ENCODE results near the gene DCC.

Gene DCC

GRCh38 chr18:52588931-52589330 lies 248.9 kb downstream of the DCC start:
- Histone ChIP-seq H3K27ac (ENCODE audit: low read depth, low read length, severe bottlenecking) (no peak overlapping the region), H3K4me3 (ENCODE audit: extremely low read depth, insufficient read depth, low read length, poor library complexity, severe bottlenecking) (no peak overlapping the region), H3K4me1 (ENCODE audit: control insufficient read depth, insufficient read depth, low read length, poor library complexity, severe bottlenecking) (no peaks in the 10 kb centered on the region), H3K36me3 (ENCODE audit: control insufficient read depth, insufficient read depth, low read length) (no peaks in the 10 kb centered on the region), H3K9me3 (ENCODE audit: control insufficient read depth, low read length) (no peaks in the 10 kb centered on the region)

DNA sequence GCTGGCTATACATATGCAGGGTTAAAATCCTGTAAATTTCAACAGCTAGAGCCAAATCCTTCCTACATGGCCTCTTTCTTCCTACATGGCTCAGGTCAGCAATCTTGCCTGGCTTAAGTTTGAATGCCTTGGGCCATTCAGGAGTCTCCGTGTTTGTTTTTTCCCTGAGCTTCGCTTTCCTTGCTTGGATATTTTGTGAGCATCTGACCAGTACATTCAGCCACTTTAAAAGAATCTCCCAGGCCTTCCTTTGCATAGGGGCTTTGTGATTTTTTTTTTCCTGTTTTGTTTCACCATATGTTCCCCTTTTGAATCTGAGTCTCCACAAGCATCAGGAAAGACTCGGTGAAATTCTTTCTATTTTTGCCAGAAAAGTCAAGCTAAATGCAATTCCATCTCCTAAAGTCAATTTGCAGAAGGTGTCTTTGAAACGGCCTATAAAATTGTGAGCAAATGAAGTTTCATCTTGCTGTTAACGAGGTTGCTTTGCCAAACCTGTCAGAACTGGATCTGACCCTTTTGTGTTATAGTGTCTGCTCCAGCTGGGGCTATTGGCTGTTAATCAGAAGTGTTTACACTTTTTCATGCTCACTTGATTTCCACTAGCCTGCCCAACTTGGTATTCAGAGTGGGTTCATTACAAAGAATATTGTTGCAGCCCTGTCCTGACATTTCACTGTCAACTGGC lies 256.9 kb downstream of the DCC start:
- Histone ChIP-seq H3K4me1 (ENCODE audit: control insufficient read depth, insufficient read depth, low read length, poor library complexity, severe bottlenecking) (no peaks in the 10 kb centered on the region), H3K9me3 (ENCODE audit: control insufficient read depth, low read length) (no peaks in the 10 kb centered on the region), H3K4me3 (ENCODE audit: extremely low read depth, insufficient read depth, low read length, poor library complexity, severe bottlenecking) (no peak overlapping the region), H3K36me3 (ENCODE audit: control insufficient read depth, insufficient read depth, low read length) (no peaks in the 10 kb centered on the region), H3K27ac (ENCODE audit: low read depth, low read length, severe bottlenecking) (no peak overlapping the region)
- 63 to 92% methylated on average over 3 to 5 of the region's 5 CpGs for WGBS, 2 experiments (ENCODE audit: insufficient coverage in 2 of 2)

GRCh38 chr18:52598921-52599320 lies 258.9 kb downstream of the DCC start:
- H3K9me3 ChIP-seq (ENCODE audit: control insufficient read depth, low read length), result no peaks in the 10 kb centered on the region
- no peak overlapping the region for H3K4me3 ChIP-seq (ENCODE audit: extremely low read depth, insufficient read depth, low read length, poor library complexity, severe bottlenecking)
- H3K36me3 ChIP-seq (ENCODE audit: control insufficient read depth, insufficient read depth, low read length), result no peaks in the 10 kb centered on the region
- H3K27ac ChIP-seq (ENCODE audit: low read depth, low read length, severe bottlenecking), result no peak overlapping the region
- WGBS, 2 experiments (ENCODE audit: insufficient coverage in 2 of 2), result 75 to 86% methylated on average over 1 to 2 of the region's 2 CpGs
- H3K4me1 ChIP-seq (ENCODE audit: control insufficient read depth, insufficient read depth, low read length, poor library complexity, severe bottlenecking), result no peaks in the 10 kb centered on the region

- Histone ChIP-seq H3K27ac (ENCODE audit: low read depth, low read length, severe bottlenecking) (no peak overlapping the region), H3K9me3 (ENCODE audit: control insufficient read depth, low read length) (no peaks in the 10 kb centered on the region), H3K4me3 (ENCODE audit: extremely low read depth, insufficient read depth, low read length, poor library complexity, severe bottlenecking) (no peak overlapping the region), H3K36me3 (ENCODE audit: control insufficient read depth, insufficient read depth, low read length) (no peaks in the 10 kb centered on the region), H3K4me1 (ENCODE audit: control insufficient read depth, insufficient read depth, low read length, poor library complexity, severe bottlenecking) (no peaks in the 10 kb centered on the region)
- WGBS, 2 experiments (ENCODE audit: insufficient coverage in 2 of 2), result no CpG with 5 or more reads among the region's 1 CpG
Measured at GRCh38 chr18:52602820-52603219, 262.8 kb downstream of the DCC start.

- WGBS, 2 experiments (ENCODE audit: insufficient coverage in 2 of 2), result 80 to 90% methylated on average over 1 to 2 of the region's 3 CpGs
- Histone ChIP-seq H3K4me3 (ENCODE audit: extremely low read depth, insufficient read depth, low read length, poor library complexity, severe bottlenecking) (no peak overlapping the region), H3K9me3 (ENCODE audit: control insufficient read depth, low read length) (no peaks in the 10 kb centered on the region), H3K36me3 (ENCODE audit: control insufficient read depth, insufficient read depth, low read length) (no peaks in the 10 kb centered on the region), H3K4me1 (ENCODE audit: control insufficient read depth, insufficient read depth, low read length, poor library complexity, severe bottlenecking) (no peaks in the 10 kb centered on the region), H3K27ac (ENCODE audit: low read depth, low read length, severe bottlenecking) (no peak overlapping the region)
Measured at GRCh38 chr18:52605345-52605744, 265.3 kb downstream of the DCC start.

DNA sequence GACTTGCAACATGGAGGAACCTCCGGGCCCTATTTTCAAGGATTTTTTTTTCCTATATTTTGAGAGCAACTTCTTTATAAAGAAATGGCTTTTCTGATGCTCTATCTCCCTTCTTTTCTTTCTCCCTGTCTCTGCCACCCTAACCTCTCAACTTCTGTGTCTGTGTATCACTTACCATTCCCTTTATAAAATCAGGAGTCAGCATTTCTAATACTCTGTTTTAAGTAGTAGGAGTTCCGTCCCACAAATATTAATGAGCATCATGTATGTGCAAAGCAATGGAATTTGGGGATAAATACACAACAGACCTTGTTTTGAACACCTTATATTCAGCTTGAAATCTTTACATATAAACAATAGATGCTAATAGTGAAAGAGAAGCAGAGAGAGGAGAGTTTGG lies 268.0 kb downstream of the DCC start:
- WGBS, 2 experiments (ENCODE audit: insufficient coverage in 2 of 2), result no CpG with 5 or more reads among the region's 2 CpGs
- no peaks in the 10 kb centered on the region for H3K36me3 ChIP-seq (ENCODE audit: control insufficient read depth, insufficient read depth, low read length)
- no peak overlapping the region for H3K27ac ChIP-seq (ENCODE audit: low read depth, low read length, severe bottlenecking)
- no peaks in the 10 kb centered on the region for H3K4me1 ChIP-seq (ENCODE audit: control insufficient read depth, insufficient read depth, low read length, poor library complexity, severe bottlenecking)
- H3K9me3 ChIP-seq (ENCODE audit: control insufficient read depth, low read length), result no peaks in the 10 kb centered on the region
- H3K4me3 ChIP-seq (ENCODE audit: extremely low read depth, insufficient read depth, low read length, poor library complexity, severe bottlenecking), result no peak overlapping the region

DNA sequence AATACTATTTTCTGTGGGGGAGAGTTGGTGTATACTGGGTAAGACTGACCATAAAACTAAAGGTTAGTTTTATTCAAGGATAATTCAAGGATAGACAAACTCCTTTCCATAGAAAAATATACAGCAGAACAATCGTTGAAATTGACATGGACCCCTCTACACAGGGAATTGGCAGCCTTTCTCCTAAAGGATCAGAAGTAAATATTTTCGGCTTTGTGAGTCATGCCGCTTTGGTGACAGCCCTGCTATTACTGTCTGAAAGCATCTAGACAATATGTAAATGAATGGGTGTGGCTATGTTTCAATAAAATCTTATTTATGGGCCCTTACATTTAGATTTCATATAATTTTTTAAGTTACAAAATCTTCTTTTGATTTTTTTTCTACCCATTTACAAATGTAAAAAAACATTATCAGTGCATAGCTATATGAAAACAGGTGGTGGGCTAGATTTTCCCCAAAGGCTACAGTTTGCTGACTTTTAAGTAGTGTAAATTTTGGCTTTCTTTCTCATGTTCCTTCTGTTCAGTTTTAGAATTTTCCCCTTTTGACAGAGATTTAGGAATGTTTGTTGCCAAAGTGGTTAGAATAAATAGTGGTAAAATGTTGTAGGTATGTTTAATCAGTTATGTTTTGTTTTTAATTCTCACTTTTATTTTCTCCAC lies 270.6 kb downstream of the DCC start:
- H3K4me1 ChIP-seq (ENCODE audit: control insufficient read depth, insufficient read depth, low read length, poor library complexity, severe bottlenecking), result peaks cover 6% of the 10 kb centered on the region
- no peaks in the 10 kb centered on the region for H3K36me3 ChIP-seq (ENCODE audit: control insufficient read depth, insufficient read depth, low read length)
- no peaks in the 10 kb centered on the region for H3K9me3 ChIP-seq (ENCODE audit: control insufficient read depth, low read length)
- H3K4me3 ChIP-seq (ENCODE audit: extremely low read depth, insufficient read depth, low read length, poor library complexity, severe bottlenecking), result no peak overlapping the region
- no peak overlapping the region for H3K27ac ChIP-seq (ENCODE audit: low read depth, low read length, severe bottlenecking)
- WGBS, 2 experiments (ENCODE audit: insufficient coverage in 2 of 2), result 80 to 100% methylated on average over 1 of the region's 3 CpGs

DNA sequence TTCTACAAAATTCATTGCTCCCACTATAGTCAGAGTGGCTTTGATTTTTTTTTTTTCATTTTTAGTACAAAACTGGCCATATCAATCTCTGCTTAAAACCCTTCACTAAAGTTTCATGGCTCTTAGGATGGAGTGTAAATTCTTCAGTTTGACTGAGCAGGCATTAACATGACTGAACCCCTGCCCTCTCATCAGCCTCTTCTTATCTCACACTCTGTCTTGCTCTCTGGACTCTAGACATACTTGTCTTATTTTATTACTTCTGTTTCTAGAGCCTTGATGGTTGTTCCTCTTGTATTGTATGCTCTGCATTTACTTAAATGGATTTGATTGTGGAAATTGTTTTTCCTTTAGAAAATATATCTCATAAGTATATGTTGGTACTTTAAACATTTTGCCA lies 272.4 kb downstream of the DCC start:
- no peak overlapping the region for H3K4me3 ChIP-seq (ENCODE audit: extremely low read depth, insufficient read depth, low read length, poor library complexity, severe bottlenecking)
- no peak overlapping the region for H3K27ac ChIP-seq (ENCODE audit: low read depth, low read length, severe bottlenecking)
- no peaks in the 10 kb centered on the region for H3K36me3 ChIP-seq (ENCODE audit: control insufficient read depth, insufficient read depth, low read length)
- no peaks in the 10 kb centered on the region for H3K9me3 ChIP-seq (ENCODE audit: control insufficient read depth, low read length)
- H3K4me1 ChIP-seq (ENCODE audit: control insufficient read depth, insufficient read depth, low read length, poor library complexity, severe bottlenecking), result peaks cover 9% of the 10 kb centered on the region

- Histone ChIP-seq H3K27ac (ENCODE audit: low read depth, low read length, severe bottlenecking) (peak overlapping the region; percentile 4), H3K4me3 (ENCODE audit: extremely low read depth, insufficient read depth, low read length, poor library complexity, severe bottlenecking) (no peak overlapping the region)
- WGBS, 2 experiments (ENCODE audit: insufficient coverage in 2 of 2), result 85% methylated on average over 2 of the region's 2 CpGs; no CpG with 5 or more reads in 1 of the 2 experiments
Measured at GRCh38 chr18:52615321-52615720, 275.3 kb downstream of the DCC start.

GRCh38 chr18:52615943-52616342 lies 275.9 kb downstream of the DCC start:
- WGBS, 2 experiments (ENCODE audit: insufficient coverage in 2 of 2), result 71% methylated on average over 1 of the region's 3 CpGs; no CpG with 5 or more reads in 1 of the 2 experiments
- no peak overlapping the region for H3K4me3 ChIP-seq (ENCODE audit: extremely low read depth, insufficient read depth, low read length, poor library complexity, severe bottlenecking)
- H3K4me1 ChIP-seq (ENCODE audit: control insufficient read depth, insufficient read depth, low read length, poor library complexity, severe bottlenecking), result peaks cover 9% of the 10 kb centered on the region
- H3K36me3 ChIP-seq (ENCODE audit: control insufficient read depth, insufficient read depth, low read length), result no peaks in the 10 kb centered on the region
- H3K9me3 ChIP-seq (ENCODE audit: control insufficient read depth, low read length), result no peaks in the 10 kb centered on the region
- no peak overlapping the region for H3K27ac ChIP-seq (ENCODE audit: low read depth, low read length, severe bottlenecking)

More at GRCh38 chr18:52615321-52615720, 275.3 kb downstream of the DCC start:
- no peaks in the 10 kb centered on the region for H3K9me3 ChIP-seq (ENCODE audit: control insufficient read depth, low read length)
- peaks cover 9% of the 10 kb centered on the region for H3K4me1 ChIP-seq (ENCODE audit: control insufficient read depth, insufficient read depth, low read length, poor library complexity, severe bottlenecking)
- no peaks in the 10 kb centered on the region for H3K36me3 ChIP-seq (ENCODE audit: control insufficient read depth, insufficient read depth, low read length)

DNA sequence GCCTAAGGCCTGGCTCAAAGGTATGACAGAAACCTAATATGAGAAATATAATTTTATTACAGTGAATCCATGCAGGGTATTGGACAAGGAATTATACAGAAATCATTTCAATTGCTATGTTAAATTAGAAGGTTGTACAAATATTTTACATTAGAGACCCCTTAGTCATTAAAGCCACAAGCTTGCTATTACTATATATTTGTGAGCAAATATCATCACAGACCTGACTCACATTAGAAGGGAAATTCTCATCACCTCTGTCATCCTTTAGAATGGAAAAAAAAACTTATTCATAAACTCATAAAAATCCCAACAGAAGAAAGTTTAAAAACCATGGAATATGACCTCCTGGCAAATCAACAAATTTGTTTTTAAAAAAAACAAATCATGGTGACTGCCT lies 277.9 kb downstream of the DCC start:
- Histone ChIP-seq H3K4me3 (ENCODE audit: extremely low read depth, insufficient read depth, low read length, poor library complexity, severe bottlenecking) (no peak overlapping the region), H3K36me3 (ENCODE audit: control insufficient read depth, insufficient read depth, low read length) (no peaks in the 10 kb centered on the region), H3K27ac (ENCODE audit: low read depth, low read length, severe bottlenecking) (no peak overlapping the region), H3K4me1 (ENCODE audit: control insufficient read depth, insufficient read depth, low read length, poor library complexity, severe bottlenecking) (peaks cover 9% of the 10 kb centered on the region), H3K9me3 (ENCODE audit: control insufficient read depth, low read length) (no peaks in the 10 kb centered on the region)
